ENCODE data around the gene CPXCR1.
"Not testable (repeated sequence)": the region's sequence is repeated elsewhere in the genome, so short reads cannot be mapped to it uniquely, and the experiment has no call there.

The CPXCR1 gene

GRCh38 chrX:88746925-88747324 is at the start of gene CPXCR1:
Gene CPXCR1 (plus strand): TSS chrX:88747225. CDS start chrX:88753415, 6,190 bp downstream.
- DNase-seq (ENCODE audit: low read depth in 1 of 2, low spot score in 1 of 2), result no peak

GRCh38 chrX:88735835-88736234 is 11.2 kb upstream of the CPXCR1 start:
- DNase-seq (ENCODE audit: low read depth in 1 of 2, low spot score in 1 of 2), result no peak

- DNase-seq (ENCODE audit: low read depth in 1 of 2, low spot score in 1 of 2), result not testable (repeated sequence)
These were observed 810 bp upstream of the CPXCR1 start for GRCh38 chrX:88746215-88746614.

- DNase-seq (ENCODE audit: low read depth in 1 of 2, low spot score in 1 of 2), result not testable (repeated sequence)
These were observed 5.3 kb downstream of the CPXCR1 start for GRCh38 chrX:88752339-88752738.

GRCh38 chrX:88789825-88790224 is 42.8 kb downstream of the CPXCR1 start:
- DNase-seq (ENCODE audit: low read depth in 1 of 2, low spot score in 1 of 2), result no peak
